GM12878 (cell line): ENCODE results near the gene ASB6.

Source experiments
- CTCF ChIP-seq, 3 experiments: IDR thresholded peaks in 2 of 3; conservative IDR thresholded peaks in 1 of 3; 2 replicates each; pipeline ENCODE4 v1.5.1; 2011; ENCODE audit warnings: low read depth in 3 of 3, low read length in 3 of 3, mild to moderate bottlenecking in 3 of 3, control low read depth in 2 of 3, moderate library complexity in 2 of 3, inconsistent platforms in 1 of 3, mixed read lengths in 1 of 3; ENCODE audit not compliant: control insufficient read depth in 2 of 3, insufficient read depth in 1 of 3; ENCODE audit errors: extremely low read depth in 1 of 3
- IRF5 ChIP-seq: fragments of 450-650 bp; IDR thresholded peaks from 2 replicates; pipeline ENCODE4 v1.6.1; 2017; ENCODE audit warnings: borderline replicate concordance
- NR2F1 ChIP-seq: fragments of 450-650 bp; conservative IDR thresholded peaks from 2 replicates; pipeline ENCODE4 v1.6.1; 2017; ENCODE audit warnings: mild to moderate bottlenecking
- NRF1 ChIP-seq: conservative IDR thresholded peaks from 2 replicates; pipeline ENCODE4 v1.6.1; 2011; ENCODE audit warnings: mild to moderate bottlenecking, low read depth, low read length, improper control_type of control experiment
- POLR2A ChIP-seq: IDR thresholded peaks from 2 replicates; pipeline ENCODE4 v1.6.1; 2011; ENCODE audit warnings: low read depth, mild to moderate bottlenecking, low read length
- SP1 ChIP-seq: IDR thresholded peaks from one replicate; pipeline ENCODE4 v1.6.1; 2011; ENCODE audit warnings: low read depth, low read length

GRCh38 chr9:129624947-129625346 lies 17.0 kb downstream of the ASB6 start:
- TF ChIP-seq SP1 (no peak), CTCF (IDR thresholded peaks at IDR 0.05 in 2 of 3, conservative IDR thresholded peaks at IDR 0.05 in 1 of 3; ENCODE audit: control insufficient read depth in 2 of 3, extremely low read depth in 1 of 3, insufficient read depth in 1 of 3, low read depth in 3 of 3, low read length in 3 of 3) (no peak), NRF1 (no peak), IRF5 (no peak), NR2F1 (no peak), POLR2A (no peak)
